ENCODE data around the gene STOX1. TPM values are rescaled to one million over a fixed set of nuclear protein-coding genes. Genes with fewer than 3 reads are reported as not detected.
"Not testable (repeated sequence)": the region's sequence is repeated elsewhere in the genome, so short reads cannot be mapped to it uniquely, and the experiment has no call there.

The STOX1 gene
- total and polyA plus RNA-seq, 9 donors, result 0.71 to 11.5 (median 1.3) TPM

DNA sequence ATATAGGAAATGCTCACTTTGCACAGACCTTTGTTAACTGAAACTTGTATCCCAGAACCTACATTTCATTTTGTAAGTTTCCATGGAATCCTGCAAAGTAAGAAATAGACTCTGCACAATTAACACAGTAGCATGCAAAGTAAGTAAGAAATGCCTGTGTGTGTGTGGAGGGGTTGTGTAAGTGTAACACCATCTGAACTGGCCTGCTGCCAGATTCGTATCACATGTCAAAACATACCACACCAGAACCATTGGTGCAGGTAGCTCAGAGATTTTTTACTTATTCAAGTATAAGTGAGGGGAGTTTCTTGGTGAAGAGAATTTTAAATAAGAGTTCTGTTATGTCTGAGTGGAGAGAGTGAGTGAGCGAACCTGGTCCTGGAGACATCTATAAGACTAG is 110.8 kb downstream of the STOX1 start:
- H3K4me3 ChIP-seq, result no peak overlapping the region
- H3K9me3 ChIP-seq, result no peaks in the 10 kb centered on the region
- H3K27me3 ChIP-seq, result no peaks in the 10 kb centered on the region
- intact Hi-C loops (cut with DNase I), result no loop called here
- no peak for TF ChIP-seq EP300 (IDR thresholded peaks at IDR 0.05)
- TF ChIP-seq, protein P1, sequence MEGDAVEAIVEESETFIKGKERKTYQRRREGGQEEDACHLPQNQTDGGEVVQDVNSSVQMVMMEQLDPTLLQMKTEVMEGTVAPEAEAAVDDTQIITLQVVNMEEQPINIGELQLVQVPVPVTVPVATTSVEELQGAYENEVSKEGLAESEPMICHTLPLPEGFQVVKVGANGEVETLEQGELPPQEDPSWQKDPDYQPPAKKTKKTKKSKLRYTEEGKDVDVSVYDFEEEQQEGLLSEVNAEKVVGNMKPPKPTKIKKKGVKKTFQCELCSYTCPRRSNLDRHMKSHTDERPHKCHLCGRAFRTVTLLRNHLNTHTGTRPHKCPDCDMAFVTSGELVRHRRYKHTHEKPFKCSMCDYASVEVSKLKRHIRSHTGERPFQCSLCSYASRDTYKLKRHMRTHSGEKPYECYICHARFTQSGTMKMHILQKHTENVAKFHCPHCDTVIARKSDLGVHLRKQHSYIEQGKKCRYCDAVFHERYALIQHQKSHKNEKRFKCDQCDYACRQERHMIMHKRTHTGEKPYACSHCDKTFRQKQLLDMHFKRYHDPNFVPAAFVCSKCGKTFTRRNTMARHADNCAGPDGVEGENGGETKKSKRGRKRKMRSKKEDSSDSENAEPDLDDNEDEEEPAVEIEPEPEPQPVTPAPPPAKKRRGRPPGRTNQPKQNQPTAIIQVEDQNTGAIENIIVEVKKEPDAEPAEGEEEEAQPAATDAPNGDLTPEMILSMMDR (IDR thresholded peaks at IDR 0.05), result no peak
- no peak for TF ChIP-seq POLR2A (IDR thresholded peaks at IDR 0.05)
- DNase-seq, result peak in 3 of 5 donors; percentile 22 to 27 (median 27)
- WGBS, 3 donors, result 55 to 63% (median 57%) methylated on average over 2 of the region's 2 CpGs
- H3K27ac ChIP-seq, result no peak overlapping the region
- H3K4me1 ChIP-seq (ENCODE audit: insufficient read depth), result no peaks in the 10 kb centered on the region
- no peaks in the 10 kb centered on the region for H3K36me3 ChIP-seq

DNA sequence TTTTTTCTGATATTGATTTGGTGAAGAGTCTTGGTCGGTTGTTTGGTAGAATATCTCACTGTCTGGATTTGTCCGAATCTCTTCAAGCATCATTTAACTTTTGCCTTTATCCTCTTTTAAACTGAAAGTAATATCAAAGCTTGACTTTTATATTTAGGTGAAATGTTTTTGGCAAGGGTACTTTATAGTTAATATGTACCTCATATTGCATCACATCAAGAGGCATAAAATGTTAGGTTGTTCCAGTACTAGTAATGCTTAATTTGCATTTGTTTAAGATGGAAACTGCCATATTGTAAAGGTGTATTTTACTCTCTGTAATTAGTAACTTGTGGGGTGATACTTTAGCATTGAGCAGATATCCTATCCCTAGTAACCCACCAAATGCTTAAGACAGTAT is 111.6 kb downstream of the STOX1 start:
- 92 to 96% (median 93%) methylated on average over 2 of the region's 2 CpGs for WGBS, 3 donors

DNA sequence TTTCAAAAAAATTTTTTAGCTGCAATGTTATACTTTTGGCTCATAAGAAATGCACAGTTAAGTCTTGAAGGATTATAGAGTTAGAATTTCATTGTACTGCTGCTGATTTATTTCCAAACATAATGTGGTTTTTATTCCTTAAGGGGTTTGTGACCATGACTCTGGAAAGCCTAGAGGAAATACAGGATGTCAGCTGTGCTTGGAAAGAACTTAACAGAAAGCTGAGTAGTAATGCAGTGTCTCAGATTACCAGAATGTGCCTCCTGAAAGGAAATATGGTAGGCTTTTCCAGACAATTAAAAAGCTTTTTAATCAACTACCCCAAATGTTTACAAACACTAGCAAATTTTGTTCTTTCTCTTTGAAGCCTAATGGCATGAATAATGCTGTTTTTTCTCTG is 113.6 kb downstream of the STOX1 start:
- H3K4me3 ChIP-seq; DNase-seq; H3K27me3 ChIP-seq; H3K36me3 ChIP-seq; H3K9me3 ChIP-seq; intact Hi-C loops (cut with DNase I); H3K4me1 ChIP-seq (ENCODE audit: insufficient read depth); H3K27ac ChIP-seq: not testable (repeated sequence)

More for the DNA sequence above, 111.6 kb downstream of the STOX1 start:
- H3K27me3 ChIP-seq, result no peaks in the 10 kb centered on the region
- TF ChIP-seq EP300 (IDR thresholded peaks at IDR 0.05) (no peak), POLR2A (IDR thresholded peaks at IDR 0.05) (no peak)
- TF ChIP-seq, protein P1 (IDR thresholded peaks at IDR 0.05), result no peak
- no peak for DNase-seq
- H3K4me3 ChIP-seq, result no peak overlapping the region
- no peak overlapping the region for H3K27ac ChIP-seq
- no peaks in the 10 kb centered on the region for H3K9me3 ChIP-seq
- intact Hi-C loops (cut with DNase I), result no loop called here
- H3K36me3 ChIP-seq, result no peaks in the 10 kb centered on the region
- H3K4me1 ChIP-seq (ENCODE audit: insufficient read depth), result no peaks in the 10 kb centered on the region

Small RNA genes lying within 50 kb of the gene (small RNA-seq; reads per million reads assigned to genes)
- gene RNU6-571P (not detected), gene RNU6-697P (not detected)

Other genes with a start within 250 kb of the STOX1 start
- 10 to 100 TPM; 42.1 to 65.4 (median 52.2) TPM for gene CCAR1, start 106.3 kb upstream of the STOX1 start, total RNA-seq
- 10 to 100 TPM; 22.0 to 41.9 TPM for gene CCAR1, start 106.3 kb upstream of the STOX1 start, polyA plus RNA-seq
- gene DDX50, start 73.8 kb downstream of the STOX1 start, total RNA-seq, result 10 to 100 TPM; 27.8 to 52.2 (median 46.3) TPM
- 10 to 100 TPM; 36.5 to 39.3 TPM for gene DDX50, start 73.8 kb downstream of the STOX1 start, polyA plus RNA-seq
- 10 to 100 TPM; 26.5 to 77.0 (median 41.4) TPM for gene DDX21, start 128.6 kb downstream of the STOX1 start, total RNA-seq
- gene DDX21, start 128.6 kb downstream of the STOX1 start, polyA plus RNA-seq, result 10 to 100 TPM; 16.0 to 30.0 TPM
- 10 to 100 TPM; 21.2 to 29.2 (median 26.7) TPM for gene KIFBP, start 161.3 kb downstream of the STOX1 start, total RNA-seq
- gene KIFBP, start 161.3 kb downstream of the STOX1 start, polyA plus RNA-seq, result 10 to 100 TPM; 15.7 to 59.2 TPM

Measured in ovary (tissue), 9 donors.